SU-DHL-6 (cell line): Measurements from ENCODE around the gene VSIG8.

ENCODE experiments used
- H2AFZ ChIP-seq: fragments of 200-600 bp; sonication (generic); 2 replicates; pipeline ENCODE4 v1.6.1; 2014; ENCODE audit warnings: low read depth, mild to moderate bottlenecking, moderate library complexity, mixed read lengths, antibody characterized with exemption, low read length; ENCODE audit not compliant: severe bottlenecking
- H3F3A ChIP-seq: fragments of 200-600 bp; shearing (Covaris generic); 2 replicates; pipeline ENCODE4 v1.6.0; 2016; ENCODE audit warnings: antibody characterized with exemption, mild to moderate bottlenecking; ENCODE audit not compliant: insufficient read depth
- H3K27ac ChIP-seq: fragments of 200-600 bp; sonication (generic); 2 replicates; pipeline ENCODE4 v1.5.1; 2016; ENCODE audit warnings: low read depth, mild to moderate bottlenecking, low read length, moderate library complexity, mixed read lengths
- H3K27me3 ChIP-seq: fragments of 200-600 bp; sonication (generic), shearing (Covaris generic); 2 replicates; pipeline ENCODE4 v1.6.0; 2014; ENCODE audit warnings: mild to moderate bottlenecking, low read length
- H3K36me3 ChIP-seq: fragments of 200-600 bp; sonication (generic); 2 replicates; pipeline ENCODE4 v1.6.1; 2014; ENCODE audit warnings: mild to moderate bottlenecking, low read length, mixed read lengths
- H3K4me2 ChIP-seq: fragments of 300-600, 200-600 bp; shearing (Covaris generic), sonication (generic); 2 replicates; pipeline ENCODE4 v1.6.0; 2014; ENCODE audit warnings: low read length, low read depth, mild to moderate bottlenecking; ENCODE audit not compliant: poor library complexity, severe bottlenecking
- H3K4me3 ChIP-seq: fragments of 200-600 bp; sonication (generic); 2 replicates; pipeline ENCODE4 v1.5.1; 2014; ENCODE audit warnings: antibody characterized with exemption, low read length, mild to moderate bottlenecking, mixed read lengths; ENCODE audit not compliant: insufficient read depth, poor library complexity, severe bottlenecking
- H3K79me2 ChIP-seq: fragments of 200-600 bp; sonication (generic); 2 replicates; pipeline ENCODE4 v1.6.1; 2014; ENCODE audit warnings: mild to moderate bottlenecking, low read length, moderate library complexity; ENCODE audit not compliant: insufficient read depth
- H3K9ac ChIP-seq: fragments of 200-600 bp; sonication (generic); 2 replicates; pipeline ENCODE4 v1.7.0; 2014; ENCODE audit warnings: mild to moderate bottlenecking, low read length
- H3K9me2 ChIP-seq: fragments of 200-600 bp; sonication (generic); replicated peaks from 2 replicates; pipeline ENCODE4 v1.6.1; 2014; ENCODE audit warnings: low read length; ENCODE audit not compliant: insufficient read depth
- H3K9me3 ChIP-seq: fragments of 200-600 bp; sonication (generic); 2 replicates; pipeline ENCODE4 v1.6.1; 2014; ENCODE audit warnings: low read length, mixed read lengths; ENCODE audit not compliant: insufficient read depth
- H4K20me1 ChIP-seq: fragments of 200-600 bp; sonication (generic); 2 replicates; pipeline ENCODE4 v1.6.1; 2014; ENCODE audit warnings: low read depth, mild to moderate bottlenecking, antibody characterized with exemption, low read length, moderate library complexity, mixed read lengths
- CTCF ChIP-seq: fragments of 200-600 bp; sonication (generic); IDR thresholded peaks from one replicate; pipeline ENCODE4 v1.5.1; 2017; ENCODE audit warnings: antibody characterized with exemption, mild to moderate bottlenecking, low read length, moderate library complexity; ENCODE audit not compliant: insufficient read depth, poor library complexity, severe bottlenecking
- EZH2phosphoT487 ChIP-seq: fragments of 200-600 bp; sonication (generic), shearing (Covaris generic); conservative IDR thresholded peaks from 2 replicates; pipeline ENCODE4 v1.6.1; 2018; ENCODE audit warnings: mild to moderate bottlenecking, antibody characterized with exemption, low read length, moderate library complexity, mixed read lengths

VSIG8 gene

GRCh38 chr1:159841749-159842148 is 20.7 kb downstream of the VSIG8 start:
- no peaks in the 10 kb centered on the region for H3K9me3 ChIP-seq
- H3K79me2 ChIP-seq = no peaks in the 10 kb centered on the region

GRCh38 chr1:159839116-159839849 is 23.2 kb downstream of the VSIG8 start:
- H3K27ac ChIP-seq = no peak overlapping the region
- no peaks in the 10 kb centered on the region for H3K79me2 ChIP-seq
- H3K4me3 ChIP-seq = no peak overlapping the region
- H3F3A ChIP-seq = no peaks in the 10 kb centered on the region
- no peaks in the 10 kb centered on the region for H3K36me3 ChIP-seq
- H4K20me1 ChIP-seq = no peaks in the 10 kb centered on the region
- no peaks in the 10 kb centered on the region for H3K9me2 ChIP-seq
- H2AFZ ChIP-seq = no peak overlapping the region
- no peak for TF ChIP-seq EZH2phosphoT487
- TF ChIP-seq CTCF = no peak
- no peaks in the 10 kb centered on the region for H3K27me3 ChIP-seq
- H3K4me2 ChIP-seq = no peak overlapping the region
- no peaks in the 10 kb centered on the region for H3K9me3 ChIP-seq
- H3K9ac ChIP-seq = no peak overlapping the region

More at GRCh38 chr1:159841749-159842148, 20.7 kb downstream of the VSIG8 start:
- Histone ChIP-seq H3K9ac (no peak overlapping the region), H3K36me3 (no peaks in the 10 kb centered on the region), H3F3A (no peaks in the 10 kb centered on the region), H3K27me3 (no peaks in the 10 kb centered on the region), H3K27ac (no peak overlapping the region), H3K4me2 (no peak overlapping the region), H4K20me1 (no peaks in the 10 kb centered on the region), H3K4me3 (no peak overlapping the region), H2AFZ (no peak overlapping the region), H3K9me2 (no peaks in the 10 kb centered on the region)
- TF ChIP-seq CTCF = no peak
- TF ChIP-seq EZH2phosphoT487 = no peak

DNA sequence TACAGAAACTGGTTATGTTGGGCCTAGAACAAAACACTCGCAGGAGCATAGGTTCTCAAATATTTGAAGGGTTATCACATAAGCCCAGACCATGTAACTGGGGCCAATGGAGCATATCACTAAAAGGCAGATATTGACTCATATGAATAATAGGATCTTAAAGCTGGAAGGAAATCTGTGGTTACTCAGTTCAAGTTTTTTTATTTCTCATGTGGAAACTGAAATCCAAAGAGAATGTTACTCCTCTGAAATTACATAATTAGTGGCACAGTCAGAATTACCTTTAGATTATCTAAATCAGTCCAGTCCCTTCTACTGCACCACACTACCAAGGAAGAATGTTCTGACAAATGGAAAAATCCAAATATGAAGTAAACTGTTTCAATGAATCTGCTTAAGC is 23.7 kb downstream of the VSIG8 start:
- H3K27me3 ChIP-seq = no peaks in the 10 kb centered on the region
- no peaks in the 10 kb centered on the region for H3K36me3 ChIP-seq
- H3K9me2 ChIP-seq = no peaks in the 10 kb centered on the region
- H3K9me3 ChIP-seq = no peaks in the 10 kb centered on the region
- no peak for TF ChIP-seq CTCF
- no peak for TF ChIP-seq EZH2phosphoT487
- H3K27ac ChIP-seq = no peak overlapping the region
- no peaks in the 10 kb centered on the region for H3F3A ChIP-seq
- H4K20me1 ChIP-seq = no peaks in the 10 kb centered on the region
- H3K79me2 ChIP-seq = no peaks in the 10 kb centered on the region
- H3K4me3 ChIP-seq = no peak overlapping the region
- H3K4me2 ChIP-seq = no peak overlapping the region
- no peak overlapping the region for H3K9ac ChIP-seq
- H2AFZ ChIP-seq = no peak overlapping the region
